Ovary (tissue), 9 donors: ENCODE data around the gene CHMP4B. TPM values are rescaled to one million over a fixed set of nuclear protein-coding genes. Genes with fewer than 3 reads are reported as not detected.
A peak's percentile ranks its signal among the peaks of the same experiment; 100 is the strongest.

Experiments used
- DNase-seq, 5 donors: peaks; one replicate each; pipeline ENCODE4 v3.0.0-alpha.2; 2019 to 2020
- H3K27ac ChIP-seq, 2 donors: fragments of 200-600 bp; one replicate each; pipeline versions ENCODE4 v1.5.1 to v1.8.0; 2019 to 2022
- H3K27me3 ChIP-seq: fragments of 200-600 bp; one replicate; pipeline ENCODE4 v1.8.0; 2022
- H3K36me3 ChIP-seq: fragments of 200-600 bp; sonication (generic); one replicate; pipeline ENCODE4 v1.5.1; 2019
- H3K4me1 ChIP-seq: one replicate; pipeline ENCODE4 v1.8.1; 2013; ENCODE audit warnings: mild to moderate bottlenecking, moderate library complexity; ENCODE audit not compliant: insufficient read depth
- H3K4me3 ChIP-seq: fragments of 200-600 bp; sonication (generic); one replicate; pipeline ENCODE4 v1.5.1; 2017
- H3K9me3 ChIP-seq, 2 donors: fragments of 200-600 bp in 1 of 2; sonication (generic) in 1 of 2; one replicate each; pipeline versions ENCODE4 v1.5.1 to v1.8.1; 2013 to 2019; ENCODE audit warnings: mild to moderate bottlenecking in 1 of 2, moderate library complexity in 1 of 2
- CTCF ChIP-seq, 3 donors: fragments of 450-650 bp in 2 of 3; fragments of 200-600 bp in 1 of 3; IDR thresholded peaks; one replicate each; pipeline versions ENCODE4 v1.5.1 to v1.8.0; 2016 to 2022; ENCODE audit warnings: antibody characterized with exemption in 3 of 3, mild to moderate bottlenecking in 1 of 3
- EP300 ChIP-seq: sonication (generic); formaldehyde crosslinking; IDR thresholded peaks from one replicate; pipeline ENCODE4 v1.6.1; 2017; ENCODE audit warnings: antibody characterized with exemption
- POLR2A ChIP-seq: fragments of 450-650 bp; IDR thresholded peaks from one replicate; pipeline ENCODE4 v1.6.1; 2017; ENCODE audit warnings: antibody characterized with exemption, mild to moderate bottlenecking, moderate library complexity
- WGBS, 3 donors: extraction: QIAGEN DNeasy Blood & Tissue Kit in 1 of 3; methylation state at CpG; one replicate each; pipeline versions ENCODE4 v1.1.5 to v1.1.7; 2013 to 2017; 5-methylcytosine and 5-hydroxymethylcytosine counted together
- intact Hi-C, 4 donors: fragments of 100-400 bp; cut with DNase I; formaldehyde crosslinking; loops; one replicate each; pipeline versions ENCODE4 v1.11.0 to v1.15.1; 2022 to 2023
- polyA plus RNA-seq, 2 donors: library from polyadenylated mRNA; stranded (reverse); fragments of 200-250 nt in 1 of 2; fragments of 350-450 nt in 1 of 2; fragmentation: Illumina TruSeq in 1 of 2; extraction: RNeasy Lipid Tissue Mini Kit (QIAGEN cat#74804) in 1 of 2; gene quantifications; one replicate each; pipeline ENCODE4 v1.2.3, GENCODE V29; 2013 to 2014
- total RNA-seq, 7 donors: library from RNA; depleted of rRNA in 2 of 7; stranded (reverse); fragments of >200 nt in 2 of 7; fragmentation: NEBNext Ultra II Directional in 3 of 7; extraction: Animal tissue kit (Norgen Biotek cat#: 25700) in 3 of 7; gene quantifications; one replicate each; pipeline versions ENCODE4 v1.1.0 to v1.2.4, GENCODE V29; 2016 to 2023
- donor health status: DM: no; HTN: no; CAD: no; lungs with moderate emphysema.
- donor health status: DM: no; HTN: no; CAD: no.
- donor health status: Bipolar disorder and iron deficiency.
- donor health status: DM: yes; HTN: yes; CAD: no.
- donor health status: DM: no; HTN: no; CAD: no.
- donor health status: DM: yes; HTN: yes; CAD: no.

Gene CHMP4B
- total and polyA plus RNA-seq, 9 donors: 48.5 to 153 (median 96.7) TPM

DNA sequence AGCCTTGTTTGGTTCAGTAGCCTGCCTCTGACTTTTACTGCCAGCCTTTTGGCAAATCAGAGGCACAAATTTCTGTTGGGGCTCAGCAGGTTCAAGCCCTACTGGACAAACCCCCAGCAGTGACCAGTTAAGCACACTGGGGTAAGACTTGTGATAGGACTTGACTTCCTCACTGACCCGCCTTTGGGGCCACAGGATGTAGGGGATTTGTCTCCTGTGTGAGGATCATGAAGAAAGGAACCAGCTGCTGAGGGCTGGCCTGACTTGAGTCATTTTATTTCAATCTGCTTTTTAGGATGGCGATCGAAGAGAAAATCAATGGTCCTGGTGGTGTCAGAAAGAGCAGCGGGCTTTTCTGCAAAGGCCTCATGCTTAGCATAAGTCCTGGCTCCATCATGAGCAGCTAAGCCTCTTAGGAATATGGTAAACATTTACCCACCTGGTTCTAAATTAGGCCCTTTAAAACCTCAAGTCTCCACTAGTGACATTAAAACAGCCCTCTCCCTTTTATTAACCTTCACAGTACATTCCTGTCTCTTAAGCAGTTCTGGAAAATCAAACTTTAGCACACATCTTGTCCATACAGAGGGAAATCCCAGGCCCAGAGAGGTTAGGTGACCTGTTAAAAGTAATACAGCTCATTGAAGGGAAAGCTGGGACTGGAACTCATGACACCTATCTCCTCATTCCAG, 16.6 kb downstream of the CHMP4B start:
- WGBS, 3 donors: 86 to 93% (median 88%) methylated on average over 4 of the region's 4 CpGs
- TF ChIP-seq EP300: no peak
- no peak for TF ChIP-seq CTCF (IDR thresholded peaks at IDR 0.05)
- TF ChIP-seq POLR2A: no peak
- intact Hi-C loops: no loop called here

DNA sequence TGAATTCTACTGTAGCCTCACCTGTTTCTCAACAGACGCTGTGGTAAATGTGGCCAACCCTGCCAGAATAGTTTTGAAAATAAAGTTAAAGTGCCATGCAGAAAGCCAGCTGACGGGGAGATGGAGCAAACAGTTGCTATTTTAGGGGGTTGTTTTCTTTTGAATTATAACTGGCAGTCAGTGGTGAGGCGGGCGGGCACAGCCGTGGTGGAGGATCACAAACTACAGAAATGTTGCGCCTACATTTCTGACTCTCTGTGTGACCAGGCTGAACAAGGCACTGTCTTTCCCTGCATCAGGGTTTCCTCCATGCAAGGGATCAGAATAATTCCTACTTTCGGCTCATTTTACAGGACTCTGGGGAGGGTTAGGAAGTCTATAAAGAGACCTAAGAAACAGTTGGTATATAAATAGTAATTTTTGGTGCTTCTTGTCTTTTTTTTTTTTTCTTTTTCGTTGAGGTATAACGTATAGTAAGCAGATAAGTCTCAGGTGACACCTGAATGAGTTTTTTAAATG, 17.2 kb downstream of the CHMP4B start:
- H3K27me3 ChIP-seq: no peaks in the 10 kb centered on the region
- H3K4me1 ChIP-seq: peaks cover 46% of the 10 kb centered on the region
- intact Hi-C loops: no loop called here
- H3K27ac ChIP-seq: peak overlapping the region in 1 of 2 donors; percentile 29
- DNase-seq: no peak
- WGBS, 3 donors: 45 to 56% (median 54%) methylated on average over 9 of the region's 9 CpGs
- no peak for TF ChIP-seq EP300
- TF ChIP-seq CTCF (IDR thresholded peaks at IDR 0.05): no peak
- TF ChIP-seq POLR2A: no peak
- H3K4me3 ChIP-seq: no peak overlapping the region
- H3K9me3 ChIP-seq: no peaks in the 10 kb centered on the region
- H3K36me3 ChIP-seq: no peaks in the 10 kb centered on the region

More for the DNA sequence above, 16.6 kb downstream of the CHMP4B start:
- Histone ChIP-seq H3K36me3 (no peaks in the 10 kb centered on the region), H3K27me3 (no peaks in the 10 kb centered on the region), H3K9me3 (no peaks in the 10 kb centered on the region), H3K27ac (no peak overlapping the region), H3K4me3 (no peak overlapping the region), H3K4me1 (peaks cover 42% of the 10 kb centered on the region)
- DNase-seq: no peak

DNA sequence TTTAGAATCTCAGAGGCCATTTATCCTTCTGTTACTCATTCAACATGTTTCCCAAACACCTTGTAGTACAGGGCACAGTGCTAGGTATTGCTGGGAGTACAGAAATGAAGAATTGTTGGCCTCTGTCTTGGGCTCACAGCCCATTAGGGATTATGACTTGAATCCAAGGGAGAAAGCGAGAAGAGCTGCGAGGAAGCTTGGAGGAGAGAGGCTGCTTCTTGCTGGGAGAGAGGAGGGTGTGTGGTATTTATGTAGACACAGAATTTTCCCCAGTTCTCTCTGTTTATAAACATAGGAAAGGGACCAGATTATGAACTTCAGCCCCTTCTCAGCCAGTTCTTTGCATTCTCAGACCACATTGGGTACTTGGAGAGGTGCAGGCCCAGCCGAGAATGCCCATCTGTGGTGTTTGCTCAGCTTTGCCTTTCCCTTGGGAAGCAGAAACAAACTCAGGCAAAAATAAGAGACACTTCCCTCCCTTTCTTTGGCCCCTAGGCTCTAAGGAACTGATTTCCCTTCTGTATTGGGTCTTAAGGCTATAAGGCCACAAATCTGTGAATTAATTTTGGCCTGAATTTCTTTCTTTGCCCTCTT, 17.9 kb downstream of the CHMP4B start:
- H3K4me3 ChIP-seq: no peak overlapping the region
- no peaks in the 10 kb centered on the region for H3K9me3 ChIP-seq
- H3K27ac ChIP-seq: peak overlapping the region in 1 of 2 donors; percentile 29
- TF ChIP-seq CTCF (IDR thresholded peaks at IDR 0.05) (no peak), EP300 (no peak), POLR2A (no peak)
- 22 to 23% (median 22%) methylated on average over 3 of the region's 3 CpGs for WGBS, 3 donors
- no peak for DNase-seq
- H3K4me1 ChIP-seq: peaks cover 50% of the 10 kb centered on the region
- intact Hi-C loops: no loop called here
- no peaks in the 10 kb centered on the region for H3K27me3 ChIP-seq
- H3K36me3 ChIP-seq: no peaks in the 10 kb centered on the region

DNA sequence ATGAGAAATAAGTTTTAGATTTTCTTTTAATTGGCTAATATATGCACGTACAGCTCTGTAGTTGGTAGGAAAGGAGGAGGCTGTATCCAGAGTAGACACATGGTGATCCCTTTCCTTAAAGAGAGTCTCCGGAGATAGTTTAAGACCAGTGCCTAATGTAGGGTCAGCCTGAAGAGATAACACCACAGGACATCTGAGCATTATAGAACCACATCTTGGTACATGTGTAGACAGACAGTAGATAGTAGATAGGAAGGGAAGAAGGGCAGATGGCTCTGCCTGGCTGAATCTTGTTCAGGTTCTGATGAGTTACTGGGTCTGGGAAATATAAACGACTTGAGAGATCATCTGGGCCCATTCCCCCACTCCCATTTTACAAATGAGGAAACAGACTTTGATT, 18.5 kb downstream of the CHMP4B start:
- no peaks in the 10 kb centered on the region for H3K36me3 ChIP-seq
- no peaks in the 10 kb centered on the region for H3K9me3 ChIP-seq
- H3K4me3 ChIP-seq: no peak overlapping the region
- no peak for TF ChIP-seq EP300
- TF ChIP-seq CTCF (IDR thresholded peaks at IDR 0.05): no peak
- peaks cover 44% of the 10 kb centered on the region for H3K4me1 ChIP-seq
- 55 to 70% (median 67%) methylated on average over 3 of the region's 3 CpGs for WGBS, 3 donors
- no peak for DNase-seq
- H3K27ac ChIP-seq: no peak overlapping the region
- intact Hi-C loops: no loop called here
- no peaks in the 10 kb centered on the region for H3K27me3 ChIP-seq
